Activated T-cell treated with anti-CD3 and anti-CD28 coated beads for 4 hours (primary cell): ENCODE measurements around the gene SOX13.
"Not testable (repeated sequence)": the region's sequence is repeated elsewhere in the genome, so short reads cannot be mapped to it uniquely, and the experiment has no call there.

Source experiments
- DNase-seq: peaks from one replicate; pipeline ENCODE4 v3.0.0-alpha.2; 2020

The SOX13 gene

GRCh38 chr1:204087893-204088528 lies 15.1 kb downstream of the SOX13 start:
- DNase-seq = no peak

GRCh38 chr1:204088596-204088995 lies 15.7 kb downstream of the SOX13 start:
- DNase-seq = no peak

GRCh38 chr1:204089044-204089751 lies 16.3 kb downstream of the SOX13 start:
- DNase-seq = no peak

GRCh38 chr1:204090132-204090531 lies 17.2 kb downstream of the SOX13 start:
- DNase-seq = not testable (repeated sequence)

- no peak for DNase-seq
Measured at GRCh38 chr1:204091066-204091465, 18.2 kb downstream of the SOX13 start.

- DNase-seq = no peak
Measured at GRCh38 chr1:204091787-204092312, 18.9 kb downstream of the SOX13 start.

- no peak for DNase-seq
Measured at GRCh38 chr1:204092632-204093420, 19.9 kb downstream of the SOX13 start.

- no peak for DNase-seq
Measured at GRCh38 chr1:204093421-204093717, 20.5 kb downstream of the SOX13 start.

GRCh38 chr1:204093781-204094180 lies 20.9 kb downstream of the SOX13 start:
- DNase-seq = no peak

GRCh38 chr1:204094313-204094729 lies 21.4 kb downstream of the SOX13 start:
- no peak for DNase-seq

- DNase-seq = no peak
Measured at GRCh38 chr1:204094856-204095634, 22.1 kb downstream of the SOX13 start.

- no peak for DNase-seq
Measured at GRCh38 chr1:204096931-204097330, 24.0 kb downstream of the SOX13 start.

- DNase-seq = no peak
Measured at GRCh38 chr1:204098683-204099082, 25.8 kb downstream of the SOX13 start.

GRCh38 chr1:204099754-204100153 lies 26.8 kb downstream of the SOX13 start:
- DNase-seq = not testable (repeated sequence)

- no peak for DNase-seq
Measured at GRCh38 chr1:204102029-204102611, 29.2 kb downstream of the SOX13 start.

- DNase-seq = no peak
Measured at GRCh38 chr1:204102739-204103430, 30.0 kb downstream of the SOX13 start.

GRCh38 chr1:204103431-204103741 lies 30.5 kb downstream of the SOX13 start:
- no peak for DNase-seq

GRCh38 chr1:204104331-204105130 lies 31.6 kb downstream of the SOX13 start:
- no peak for DNase-seq

GRCh38 chr1:204105131-204105515 lies 32.2 kb downstream of the SOX13 start:
- no peak for DNase-seq

GRCh38 chr1:204106825-204107224 lies 33.9 kb downstream of the SOX13 start:
- no peak for DNase-seq

- DNase-seq = no peak
Measured at GRCh38 chr1:204107892-204108291, 35.0 kb downstream of the SOX13 start.
